HG03571 (cell line): Measurements from ENCODE around the gene CFAP70.
A peak's percentile ranks its signal among the peaks of the same experiment; 100 is the strongest.
"Not testable (repeated sequence)": the region's sequence is repeated elsewhere in the genome, so short reads cannot be mapped to it uniquely, and the experiment has no call there.

Experiments used
- ATAC-seq: cut with Tn5 transposase; IDR thresholded peaks from one replicate; pipeline ENCODE4 v1.9.1; 2021; ENCODE audit not compliant: unreplicated experiment

The CFAP70 gene

DNA sequence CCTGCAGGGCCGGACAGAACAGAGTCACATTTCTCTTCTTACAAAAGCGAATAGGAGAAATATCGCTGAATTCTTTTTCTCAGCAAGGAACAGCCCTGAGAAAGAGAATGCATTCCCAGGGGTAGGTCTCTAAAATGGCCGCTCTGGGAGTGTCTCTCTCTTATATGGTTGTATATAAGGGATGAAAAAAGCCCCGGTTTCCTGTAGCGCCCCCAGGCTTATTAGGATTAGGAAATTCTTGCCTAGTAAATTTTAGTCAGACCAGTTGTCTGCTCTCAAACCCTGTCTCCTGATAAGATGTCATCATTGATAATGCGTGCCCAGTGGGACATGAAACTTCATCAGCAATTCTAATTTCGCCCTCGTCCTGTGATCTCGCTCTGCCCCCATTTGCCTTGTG lies 100.1 kb downstream of the CFAP70 start:
- not testable (repeated sequence) for ATAC-seq

GRCh38 chr10:73253225-73253555 lies 105.5 kb downstream of the CFAP70 start:
- ATAC-seq: no peak

GRCh38 chr10:73252445-73253224 lies 106.0 kb downstream of the CFAP70 start, which contains the start of gene MRPS16:
Gene MRPS16 (minus strand): TSS chr10:73252644. CDS start chr10:73252482, 162 bp downstream.
- peak; percentile 67 for ATAC-seq

GRCh38 chr10:73251683-73252444 lies 106.8 kb downstream of the CFAP70 start:
- ATAC-seq: no peak

- no peak for ATAC-seq
Measured at GRCh38 chr10:73248259-73248724, 110.4 kb downstream of the CFAP70 start.

DNA sequence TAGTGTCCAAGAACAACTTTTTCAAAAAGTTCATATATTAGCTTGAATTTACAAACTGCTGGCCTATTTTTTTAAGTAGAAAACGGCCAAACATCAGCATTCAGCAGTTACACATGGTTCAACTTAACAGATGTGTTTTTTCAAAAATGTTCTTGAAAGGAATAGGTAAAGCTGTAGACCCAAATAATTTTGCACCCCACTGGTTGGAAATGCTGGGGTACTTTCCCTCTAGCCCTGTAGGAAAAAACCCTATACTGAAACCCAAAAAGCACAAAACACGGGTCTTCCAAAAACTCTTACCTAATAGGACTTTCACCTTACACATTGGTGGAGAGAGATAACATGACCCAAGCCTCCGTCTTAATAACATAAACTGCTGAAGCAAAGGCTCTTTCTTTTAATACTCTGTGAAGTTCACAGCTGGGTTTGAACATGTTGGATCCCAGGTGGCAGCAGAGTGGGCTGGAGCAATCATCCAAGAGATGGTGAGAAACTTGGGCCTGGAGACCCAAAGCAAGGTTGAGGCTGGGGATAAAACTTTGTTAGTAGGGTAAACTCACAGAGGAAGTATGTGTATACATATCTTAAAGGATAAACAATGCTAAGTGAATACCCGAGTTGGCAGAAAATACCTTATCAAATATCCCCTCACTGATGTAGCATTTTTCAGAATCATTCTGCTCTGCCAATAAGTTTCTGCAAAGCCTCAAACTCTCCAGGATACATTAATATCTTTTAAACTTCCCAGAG lies 111.0 kb downstream of the CFAP70 start:
- ATAC-seq: no peak

DNA sequence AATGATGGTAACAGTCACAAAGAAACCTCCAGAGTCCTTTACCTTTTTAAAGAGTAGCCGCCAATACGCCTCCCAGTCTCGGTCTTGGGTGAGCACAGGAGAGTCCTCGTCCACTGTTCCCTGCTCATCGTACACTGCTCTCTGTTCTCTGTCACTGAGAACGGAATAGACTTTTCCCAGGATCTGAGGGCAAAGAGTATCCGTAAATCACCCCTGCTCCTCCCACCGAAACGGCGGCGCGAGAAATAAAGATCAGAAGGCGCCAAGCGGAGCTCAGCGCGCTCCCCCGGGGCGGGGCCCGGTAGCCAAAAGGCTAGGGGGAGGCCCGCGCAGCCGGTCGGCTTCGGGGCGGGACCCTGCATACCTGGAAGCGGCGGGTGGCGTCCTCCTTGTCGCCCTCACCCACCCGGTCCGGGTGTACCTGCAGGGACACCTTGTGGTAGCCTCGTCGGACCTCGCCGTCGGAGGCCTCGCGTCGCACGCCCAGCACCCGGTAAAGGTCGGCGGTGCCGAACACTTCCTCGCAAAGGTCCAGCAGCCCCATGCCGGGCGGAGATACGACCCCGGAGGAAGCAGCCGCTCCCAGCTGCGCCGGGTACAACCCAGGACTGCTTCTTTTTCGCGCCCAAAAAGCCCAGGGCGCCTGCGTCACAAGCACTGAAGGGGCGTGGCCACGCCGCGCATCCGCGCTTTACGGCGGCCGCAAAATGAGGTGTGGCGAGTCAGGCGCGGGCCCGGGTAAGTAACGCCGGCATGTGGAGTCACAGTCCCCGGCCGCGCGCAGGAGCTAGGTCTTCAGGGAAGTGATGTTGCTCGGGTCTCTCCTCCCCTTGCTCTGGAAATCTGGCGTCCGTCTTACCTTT lies 111.8 kb downstream of the CFAP70 start, which contains the start of gene DNAJC9:
Gene DNAJC9 (minus strand): TSS at position 610 of the 863 bp plus-strand sequence. CDS start 66 bp downstream, at position 544.
- peak; percentile 76 for ATAC-seq

- ATAC-seq: no peak
Measured at GRCh38 chr10:73246322-73246645, 112.4 kb downstream of the CFAP70 start.

DNA sequence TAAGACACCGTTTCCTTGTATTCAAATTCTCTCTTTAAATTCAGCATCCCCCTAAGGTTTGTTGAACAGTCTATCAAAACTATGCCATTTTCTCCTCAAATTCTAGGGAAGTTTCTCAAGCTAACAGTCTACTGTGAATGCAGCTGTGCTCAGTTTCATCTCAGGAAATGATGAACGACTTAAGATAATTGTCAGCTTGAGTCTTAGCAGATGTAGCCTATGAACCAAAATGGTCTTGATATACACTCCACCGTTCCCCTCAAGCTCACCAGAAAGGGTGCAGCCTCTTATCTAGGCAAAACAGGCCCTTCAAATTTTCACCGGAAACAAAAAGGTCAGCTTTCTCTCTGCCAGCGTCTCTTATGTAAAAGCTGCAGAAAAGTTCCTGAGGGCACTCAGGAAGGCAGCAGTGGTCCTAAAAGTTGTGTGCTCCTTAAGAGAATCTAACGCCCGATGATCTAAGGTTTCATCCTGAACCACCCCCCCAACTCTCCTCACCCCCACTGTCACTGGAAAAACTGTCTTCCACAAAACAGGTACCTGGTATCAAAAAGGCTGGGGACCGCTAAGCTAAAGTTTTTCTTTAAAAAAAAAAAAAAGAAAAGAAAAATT lies 113.7 kb downstream of the CFAP70 start:
- ATAC-seq: no peak

DNA sequence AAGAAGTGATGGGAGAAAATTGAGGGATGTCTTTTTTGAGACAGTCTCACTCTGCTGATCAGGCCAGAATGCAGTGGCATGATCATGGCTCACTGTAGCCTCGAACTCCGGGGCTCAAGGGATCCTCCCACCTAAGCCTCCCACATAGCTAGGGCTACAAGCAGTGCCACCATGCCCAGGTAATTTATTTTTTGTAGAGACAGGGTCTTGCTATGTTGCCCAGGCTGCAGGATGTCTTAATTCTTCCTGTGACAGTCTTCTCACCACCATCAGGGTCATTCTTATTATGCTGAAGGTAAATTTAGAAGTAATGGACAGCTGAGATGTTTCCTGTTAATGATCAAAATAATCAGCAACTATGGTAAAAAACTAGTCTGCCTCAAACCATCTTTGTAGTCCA lies 118.8 kb downstream of the CFAP70 start:
- ATAC-seq: no peak

DNA sequence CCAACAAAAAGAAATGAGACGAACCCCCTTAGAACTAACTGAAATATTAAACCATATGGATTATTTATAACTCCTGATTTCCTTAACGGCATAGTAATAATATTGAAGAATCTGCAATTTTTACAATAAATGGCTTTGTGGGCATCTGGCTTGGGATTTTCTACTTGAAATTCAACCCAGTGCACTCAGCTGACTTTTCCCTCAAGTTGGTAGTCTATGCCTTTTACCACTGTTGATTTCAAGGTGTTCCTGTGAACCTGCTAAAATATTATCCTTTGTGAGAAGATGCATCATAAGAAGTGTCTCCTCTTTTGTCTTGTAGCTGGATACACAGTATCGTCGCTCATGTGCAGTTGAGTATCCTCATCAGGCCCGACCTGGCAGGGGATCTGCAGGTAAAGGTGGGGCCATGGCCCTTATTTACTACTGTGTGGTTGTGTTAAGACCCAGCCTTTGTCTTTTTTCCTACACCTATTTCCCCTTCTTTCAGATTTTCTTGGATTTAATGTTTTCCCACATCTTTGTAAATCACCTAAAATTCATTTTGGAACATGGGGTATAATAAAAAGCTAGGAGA lies 119.6 kb downstream of the CFAP70 start:
- no peak for ATAC-seq

DNA sequence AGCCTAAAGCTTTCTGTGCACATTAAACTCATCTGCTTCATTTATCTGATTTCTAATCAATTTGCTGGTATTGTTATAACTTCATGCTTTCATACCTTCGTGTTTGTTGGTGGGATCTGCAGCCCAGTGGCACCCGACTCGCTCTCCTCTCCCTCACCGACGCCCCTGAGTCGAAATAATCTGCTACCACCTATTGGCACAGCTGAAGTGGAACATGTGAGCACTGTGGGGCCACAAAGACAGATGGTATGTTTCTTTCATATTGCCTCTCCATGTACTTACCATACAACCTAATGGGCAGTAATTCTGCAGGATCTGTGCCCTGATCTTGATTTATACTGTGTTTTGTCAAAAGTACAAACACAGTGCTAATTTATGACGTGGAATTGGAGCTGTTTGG lies 124.0 kb downstream of the CFAP70 start:
- ATAC-seq: no peak

- no peak for ATAC-seq
Measured at GRCh38 chr10:73233883-73234282, 124.8 kb downstream of the CFAP70 start.

GRCh38 chr10:73232887-73233286 lies 125.8 kb downstream of the CFAP70 start:
- ATAC-seq: no peak

DNA sequence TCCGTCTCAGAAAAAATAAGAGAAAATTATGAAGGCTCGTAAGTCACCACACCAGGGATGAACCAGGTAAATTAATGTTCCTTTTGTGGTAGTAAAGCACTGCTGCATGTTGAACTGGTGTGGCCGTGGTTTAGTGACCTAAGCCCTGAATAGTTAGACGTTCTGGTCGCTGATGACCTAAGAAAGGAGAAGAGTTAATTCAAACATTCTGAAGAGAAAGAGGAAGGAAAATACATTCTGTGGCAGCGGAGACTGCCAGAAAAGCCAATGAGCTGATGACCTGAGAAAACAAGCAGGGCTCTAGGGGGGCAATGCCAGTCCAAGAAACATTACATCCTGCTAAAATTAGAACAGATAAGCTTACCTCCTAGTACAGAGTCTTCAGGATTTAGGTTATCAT lies 129.1 kb downstream of the CFAP70 start:
- no peak for ATAC-seq

DNA sequence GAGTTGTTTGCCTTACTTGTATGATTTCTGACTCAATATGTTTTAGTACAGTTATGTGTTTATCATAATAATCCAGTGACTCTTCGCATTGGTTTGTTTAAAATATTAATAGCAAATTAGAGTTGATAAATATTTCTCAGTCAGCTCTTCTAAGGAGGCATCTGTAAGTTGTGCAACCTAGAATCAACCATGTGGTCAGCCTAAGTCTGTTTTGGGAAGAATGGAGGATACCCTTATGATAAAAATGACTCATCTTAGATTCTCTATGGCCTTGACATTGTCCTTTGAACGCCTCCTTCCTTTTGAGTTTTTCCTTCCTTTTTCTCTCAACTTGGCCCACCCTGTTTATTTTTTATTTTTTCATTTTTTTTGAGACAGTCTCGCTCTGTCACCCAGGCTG lies 130.4 kb downstream of the CFAP70 start:
- no peak for ATAC-seq

- ATAC-seq: no peak
Measured at GRCh38 chr10:73226663-73227062, 132.0 kb downstream of the CFAP70 start.

- no peak for ATAC-seq
Measured at GRCh38 chr10:73225518-73225917, 133.1 kb downstream of the CFAP70 start.

- no peak for ATAC-seq
Measured at GRCh38 chr10:73220989-73221388, 137.7 kb downstream of the CFAP70 start.

DNA sequence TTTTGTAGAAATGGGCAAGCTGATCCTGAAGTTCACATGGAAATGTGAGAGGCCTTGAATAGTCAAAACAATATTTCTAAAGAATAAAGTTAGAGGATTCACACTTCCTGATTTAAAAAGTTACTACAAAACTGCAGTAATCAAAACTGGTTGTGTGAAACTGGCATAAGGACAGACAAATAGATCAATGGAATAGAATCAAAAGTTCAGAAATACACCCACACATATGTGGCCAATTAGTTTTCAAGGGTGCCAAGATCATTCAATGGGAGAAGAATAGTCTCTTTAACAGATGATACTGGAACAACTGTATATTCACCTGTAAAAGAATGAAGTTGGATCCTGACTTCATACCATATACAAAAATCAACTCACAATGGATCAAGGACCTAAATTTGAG lies 139.3 kb downstream of the CFAP70 start:
- ATAC-seq: no peak
